Naive thymus-derived CD4-positive, alpha-beta T cell (primary cell): ENCODE measurements around the gene CCDC192. TPM values are rescaled to one million over a fixed set of nuclear protein-coding genes. Genes with fewer than 3 reads are reported as not detected.

Experiments
- ATAC-seq: fragments of 150-1000 bp; cut with Tn5 transposase; 2 replicates; pipeline ENCODE4 v1.10.0; 2021; ENCODE audit warnings: mild to moderate bottlenecking, moderate library complexity
- CTCF ChIA-PET: fragments of 350-600 bp; sonication (Branson Sonifier 250); formaldehyde crosslinking; loops from one replicate; lab custom pipeline; 2021; ENCODE audit warnings: antibody characterized with exemption; lab: Charles Lee
- POLR2A ChIA-PET: fragments of 350-600 bp; sonication (Branson Sonifier 250); formaldehyde crosslinking; loops from one replicate; lab custom pipeline; 2021; ENCODE audit warnings: antibody characterized with exemption, inconsistent platforms; lab: Charles Lee
- DNase-seq, 9 donors: peaks; one replicate each; pipeline versions ENCODE4 v3.0.0 to v3.0.0-alpha.2; 2020 to 2022; ENCODE audit warnings: mixed read lengths in 1 of 9
- H3K27ac ChIP-seq: one replicate; pipeline ENCODE4 v1.7.0; 2013; ENCODE audit warnings: mild to moderate bottlenecking, low read depth, low read length, moderate library complexity
- H3K27me3 ChIP-seq, 2 donors: one replicate each; pipeline ENCODE4 v1.7.0; 2013; ENCODE audit warnings: low read length in 2 of 2, mild to moderate bottlenecking in 2 of 2, moderate library complexity in 2 of 2; ENCODE audit not compliant: control insufficient read depth in 2 of 2, insufficient read depth in 2 of 2
- H3K36me3 ChIP-seq, 3 experiments: 1 replicate in 2 of 3; 2 replicates in 1 of 3; pipeline ENCODE4 v1.7.0; 2013; ENCODE audit warnings: low read length in 3 of 3, mild to moderate bottlenecking in 3 of 3, moderate library complexity in 1 of 3; ENCODE audit not compliant: insufficient read depth in 3 of 3, control insufficient read depth in 2 of 3
- H3K4me1 ChIP-seq, 2 donors: one replicate each; pipeline ENCODE4 v1.7.0; 2013; ENCODE audit warnings: low read length in 2 of 2, mild to moderate bottlenecking in 2 of 2, moderate library complexity in 1 of 2; ENCODE audit not compliant: control insufficient read depth in 2 of 2, insufficient read depth in 2 of 2
- H3K4me3 ChIP-seq: 2 replicates; pipeline ENCODE4 v1.7.0; 2013; ENCODE audit warnings: mild to moderate bottlenecking, low read length
- H3K9me3 ChIP-seq, 3 experiments: 1 replicate in 2 of 3; 2 replicates in 1 of 3; pipeline ENCODE4 v1.7.0; 2013; ENCODE audit warnings: low read length in 3 of 3; ENCODE audit not compliant: control insufficient read depth in 2 of 3
- H3K27ac Mint-ChIP-seq, 9 donors: one replicate each; pipeline ENCODE4 v1.8.0; 2020 to 2022; ENCODE audit warnings: mixed read lengths in 9 of 9, mild to moderate bottlenecking in 8 of 9, moderate library complexity in 5 of 9, inconsistent platforms in 2 of 9
- H3K27me3 Mint-ChIP-seq, 5 donors: one replicate each; pipeline ENCODE4 v1.8.0; 2021 to 2022; ENCODE audit warnings: mixed read lengths in 5 of 5, mild to moderate bottlenecking in 1 of 5
- H3K36me3 Mint-ChIP-seq, 5 donors: one replicate each; pipeline ENCODE4 v1.8.0; 2020 to 2022; ENCODE audit warnings: mixed read lengths in 5 of 5, mild to moderate bottlenecking in 3 of 5, inconsistent platforms in 1 of 5
- H3K4me1 Mint-ChIP-seq, 7 donors: one replicate each; pipeline ENCODE4 v1.8.0; 2020 to 2022; ENCODE audit warnings: mixed read lengths in 7 of 7, mild to moderate bottlenecking in 3 of 7, inconsistent platforms in 1 of 7
- H3K4me3 Mint-ChIP-seq, 10 donors: one replicate each; pipeline ENCODE4 v1.8.0; 2020 to 2022; ENCODE audit warnings: mild to moderate bottlenecking in 10 of 10, mixed read lengths in 10 of 10, moderate library complexity in 6 of 10, inconsistent platforms in 2 of 10
- H3K9me3 Mint-ChIP-seq, 11 donors: one replicate each; pipeline ENCODE4 v1.8.0; 2020 to 2022; ENCODE audit warnings: mixed read lengths in 11 of 11, mild to moderate bottlenecking in 4 of 11, inconsistent platforms in 1 of 11, moderate library complexity in 1 of 11
- intact Hi-C, 2 donors: fragments of 100-400 bp; cut with micrococcal nuclease; formaldehyde crosslinking; loops; one replicate each; pipeline ENCODE4 v1.15.1; 2023
- polyA plus RNA-seq, 2 donors: library from polyadenylated mRNA; unstranded; fragments of 300-500 nt; fragmentation: Illumina TruSeq; gene quantifications; one replicate each; pipeline ENCODE4 v1.2.3, GENCODE V29; 2021
- total RNA-seq, 6 experiments: library from RNA in 5 of 6; stranded (reverse) in 5 of 6; gene quantifications; 1 replicate in 5 of 6; 2 replicates in 1 of 6; pipeline ENCODE4 v1.2.3 and lab custom pipeline; 2021 to 2026

The CCDC192 gene
- total and polyA plus RNA-seq, 7 experiments from 2014 or later: not detected

GRCh38 chr5:127930311-127930710 is 227.1 kb downstream of the CCDC192 start:
- H3K27ac Mint-ChIP-seq: no peak overlapping the region
- Histone ChIP-seq H3K27me3 (no peaks in the 10 kb centered on the region), H3K27ac (no peak overlapping the region), H3K9me3 (no peaks in the 10 kb centered on the region), H3K4me1 (no peaks in the 10 kb centered on the region), H3K36me3 (no peaks in the 10 kb centered on the region), H3K4me3 (no peak overlapping the region)
- H3K36me3 Mint-ChIP-seq: peaks cover 0 to 4% (median 0%) of the 10 kb centered on the region in 5 donors
- H3K4me3 Mint-ChIP-seq: no peak overlapping the region
- intact Hi-C loops: no loop called here
- ATAC-seq (no peak), DNase-seq (no peak)
- peaks cover 0 to 4% (median 0%) of the 10 kb centered on the region in 11 donors for H3K9me3 Mint-ChIP-seq
- H3K27me3 Mint-ChIP-seq: peaks cover 0 to 12% (median 10%) of the 10 kb centered on the region in 5 donors
- no peaks in the 10 kb centered on the region for H3K4me1 Mint-ChIP-seq
- ChIA-PET POLR2A (no interaction called here), CTCF (no interaction called here)

- Mint-ChIP-seq H3K4me1 (peaks cover 0 to 2% (median under 1%) of the 10 kb centered on the region in 7 donors), H3K4me3 (no peak overlapping the region), H3K27ac (no peak overlapping the region), H3K9me3 (peaks cover 0 to 4% (median 0%) of the 10 kb centered on the region in 11 donors), H3K27me3 (peaks cover 0 to 9% (median 7%) of the 10 kb centered on the region in 5 donors), H3K36me3 (peaks cover 0 to 4% (median 0%) of the 10 kb centered on the region in 5 donors)
- no peak overlapping the region for H3K27ac ChIP-seq
- CTCF ChIA-PET: no interaction called here
- no peak overlapping the region for H3K4me3 ChIP-seq
- no peaks in the 10 kb centered on the region for H3K27me3 ChIP-seq
- POLR2A ChIA-PET: no interaction called here
- H3K9me3 ChIP-seq: no peaks in the 10 kb centered on the region
- ATAC-seq (no peak), DNase-seq (no peak)
- intact Hi-C loops: no loop called here
- H3K36me3 ChIP-seq: no peaks in the 10 kb centered on the region
- H3K4me1 ChIP-seq: no peaks in the 10 kb centered on the region
Observed at GRCh38 chr5:127931396-127931795, 228.2 kb downstream of the CCDC192 start.

GRCh38 chr5:127933348-127933747 is 230.2 kb downstream of the CCDC192 start:
- Mint-ChIP-seq H3K4me1 (peaks cover 0 to 5% (median 4%) of the 10 kb centered on the region in 7 donors), H3K27ac (no peak overlapping the region), H3K9me3 (peaks cover 0 to 4% (median 0%) of the 10 kb centered on the region in 11 donors), H3K27me3 (peaks cover 0 to 4% (median 2%) of the 10 kb centered on the region in 5 donors), H3K36me3 (peaks cover 0 to 4% (median 0%) of the 10 kb centered on the region in 5 donors), H3K4me3 (no peak overlapping the region)
- ATAC-seq (no peak), DNase-seq (no peak)
- intact Hi-C loops: no loop called here
- no peaks in the 10 kb centered on the region for H3K36me3 ChIP-seq
- H3K9me3 ChIP-seq: no peaks in the 10 kb centered on the region
- H3K4me3 ChIP-seq: no peak overlapping the region
- no peak overlapping the region for H3K27ac ChIP-seq
- H3K27me3 ChIP-seq: no peaks in the 10 kb centered on the region
- no peaks in the 10 kb centered on the region for H3K4me1 ChIP-seq
- POLR2A ChIA-PET: no interaction called here
- CTCF ChIA-PET: no interaction called here

- no peaks in the 10 kb centered on the region for H3K4me1 ChIP-seq
- H3K27me3 Mint-ChIP-seq: no peaks in the 10 kb centered on the region
- intact Hi-C loops: no loop called here
- no peaks in the 10 kb centered on the region for H3K27me3 ChIP-seq
- H3K4me3 ChIP-seq: no peak overlapping the region
- H3K4me3 Mint-ChIP-seq: no peak overlapping the region
- no peak overlapping the region for H3K27ac ChIP-seq
- H3K9me3 ChIP-seq: no peaks in the 10 kb centered on the region
- DNase-seq: no peak
- peaks cover 0 to 5% (median 4%) of the 10 kb centered on the region in 7 donors for H3K4me1 Mint-ChIP-seq
- no peak for ATAC-seq
- ChIA-PET CTCF (no interaction called here), POLR2A (no interaction called here)
- peaks cover 0 to 4% (median 0%) of the 10 kb centered on the region in 11 donors for H3K9me3 Mint-ChIP-seq
- H3K36me3 ChIP-seq: no peaks in the 10 kb centered on the region
- peaks cover 0 to 4% (median 0%) of the 10 kb centered on the region in 5 donors for H3K36me3 Mint-ChIP-seq
- no peak overlapping the region for H3K27ac Mint-ChIP-seq
Observed at GRCh38 chr5:127934791-127935256, 231.6 kb downstream of the CCDC192 start.

- Mint-ChIP-seq H3K4me1 (peaks cover 0 to 5% (median 4%) of the 10 kb centered on the region in 7 donors), H3K9me3 (peaks cover 0 to 4% (median 0%) of the 10 kb centered on the region in 11 donors), H3K27me3 (no peaks in the 10 kb centered on the region), H3K27ac (no peak overlapping the region), H3K36me3 (peaks cover 0 to 4% (median 0%) of the 10 kb centered on the region in 5 donors), H3K4me3 (no peak overlapping the region)
- Histone ChIP-seq H3K27me3 (no peaks in the 10 kb centered on the region), H3K9me3 (no peaks in the 10 kb centered on the region), H3K4me3 (no peak overlapping the region), H3K27ac (no peak overlapping the region), H3K36me3 (no peaks in the 10 kb centered on the region), H3K4me1 (no peaks in the 10 kb centered on the region)
- ATAC-seq (no peak), DNase-seq (no peak)
- POLR2A ChIA-PET: no interaction called here
- CTCF ChIA-PET: no interaction called here
- intact Hi-C loops: no loop called here
Observed at GRCh38 chr5:127935398-127935797, 232.2 kb downstream of the CCDC192 start.

GRCh38 chr5:127936439-127936972 is 233.3 kb downstream of the CCDC192 start:
- DNase-seq (no peak), ATAC-seq (peak; percentile 66)
- Histone ChIP-seq H3K27me3 (no peaks in the 10 kb centered on the region), H3K4me3 (no peak overlapping the region), H3K27ac (no peak overlapping the region), H3K36me3 (no peaks in the 10 kb centered on the region), H3K4me1 (no peaks in the 10 kb centered on the region), H3K9me3 (no peaks in the 10 kb centered on the region)
- intact Hi-C loops: no loop called here
- H3K36me3 Mint-ChIP-seq: peaks cover 0 to 6% (median 0%) of the 10 kb centered on the region in 5 donors
- H3K4me1 Mint-ChIP-seq: peaks cover 0 to 5% (median 4%) of the 10 kb centered on the region in 7 donors
- peaks cover 0 to 4% (median 0%) of the 10 kb centered on the region in 11 donors for H3K9me3 Mint-ChIP-seq
- no peaks in the 10 kb centered on the region for H3K27me3 Mint-ChIP-seq
- POLR2A ChIA-PET: no interaction called here
- H3K4me3 Mint-ChIP-seq: no peak overlapping the region
- CTCF ChIA-PET: no interaction called here
- peak overlapping the region in 3 of 9 donors; percentile 16 to 69 (median 30) for H3K27ac Mint-ChIP-seq

- Histone ChIP-seq H3K27ac (no peak overlapping the region), H3K9me3 (no peaks in the 10 kb centered on the region), H3K36me3 (no peaks in the 10 kb centered on the region), H3K4me3 (no peak overlapping the region), H3K4me1 (no peaks in the 10 kb centered on the region), H3K27me3 (no peaks in the 10 kb centered on the region)
- no peaks in the 10 kb centered on the region for H3K27me3 Mint-ChIP-seq
- ChIA-PET POLR2A (no interaction called here), CTCF (no interaction called here)
- intact Hi-C loops: no loop called here
- DNase-seq (no peak), ATAC-seq (no peak)
- H3K4me1 Mint-ChIP-seq: peaks cover 0 to 6% (median 5%) of the 10 kb centered on the region in 7 donors
- peaks cover 0 to 12% (median 3%) of the 10 kb centered on the region in 5 donors for H3K36me3 Mint-ChIP-seq
- no peak overlapping the region for H3K4me3 Mint-ChIP-seq
- H3K9me3 Mint-ChIP-seq: no peaks in the 10 kb centered on the region
- H3K27ac Mint-ChIP-seq: no peak overlapping the region
Observed at GRCh38 chr5:127938746-127939145, 235.6 kb downstream of the CCDC192 start.
